A673 (cell line): ENCODE results near the gene BATF.

Experiments used
- CTCF ChIP-seq: fragments of 300-800, 200-600 bp; sonication (generic); conservative IDR thresholded peaks from 2 replicates; pipeline ENCODE4 v1.5.1; 2017; ENCODE audit warnings: low read depth, mild to moderate bottlenecking, antibody characterized with exemption, low read length, moderate library complexity, mixed read lengths
- EZH2 ChIP-seq: fragments of 200-600 bp; sonication (generic); IDR thresholded peaks from 2 replicates; pipeline ENCODE4 v1.6.1; 2017; ENCODE audit warnings: borderline replicate concordance, low read depth, mild to moderate bottlenecking, mixed read lengths, antibody characterized with exemption, low read length; ENCODE audit not compliant: poor library complexity, severe bottlenecking

- TF ChIP-seq EZH2 (no peak), CTCF (no peak)
Observed at GRCh38 chr14:75497191-75497590, 25.1 kb upstream of the BATF start.
